AG08396 (cell line): Measurements from ENCODE around the gene RHBG.

Experiments
- DNase-seq: peaks from one replicate; pipeline ENCODE4 v3.0.0; 2012; ENCODE audit warnings: low spot score, mixed read lengths

Gene RHBG

DNA sequence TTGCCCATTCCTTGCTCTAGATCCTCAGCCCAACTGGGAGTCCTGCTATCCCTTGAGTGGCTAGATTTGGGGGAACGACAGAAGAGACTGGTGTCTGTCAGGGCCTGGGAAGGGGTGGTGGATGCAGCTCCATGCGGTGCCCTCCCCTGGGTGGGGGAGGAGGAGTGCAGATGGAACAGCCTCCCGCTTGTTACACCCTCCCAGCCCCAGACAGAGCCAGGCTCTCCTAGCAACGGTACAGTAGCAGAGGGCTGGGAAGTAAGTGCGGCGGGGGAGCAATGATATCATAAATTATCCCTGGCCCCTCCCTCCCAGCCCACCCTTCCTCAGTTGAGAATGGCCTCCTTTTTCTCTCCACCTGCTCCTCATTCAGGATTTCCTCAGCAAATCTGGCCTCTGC is 37.2 kb downstream of the RHBG start:
- DNase-seq = no peak

- no peak for DNase-seq
Measured at GRCh38 chr1:156407344-156407743, 38.3 kb downstream of the RHBG start.

GRCh38 chr1:156407760-156408159 is 38.7 kb downstream of the RHBG start:
- DNase-seq = no peak

GRCh38 chr1:156409439-156409838 is 40.4 kb downstream of the RHBG start:
- no peak for DNase-seq

DNA sequence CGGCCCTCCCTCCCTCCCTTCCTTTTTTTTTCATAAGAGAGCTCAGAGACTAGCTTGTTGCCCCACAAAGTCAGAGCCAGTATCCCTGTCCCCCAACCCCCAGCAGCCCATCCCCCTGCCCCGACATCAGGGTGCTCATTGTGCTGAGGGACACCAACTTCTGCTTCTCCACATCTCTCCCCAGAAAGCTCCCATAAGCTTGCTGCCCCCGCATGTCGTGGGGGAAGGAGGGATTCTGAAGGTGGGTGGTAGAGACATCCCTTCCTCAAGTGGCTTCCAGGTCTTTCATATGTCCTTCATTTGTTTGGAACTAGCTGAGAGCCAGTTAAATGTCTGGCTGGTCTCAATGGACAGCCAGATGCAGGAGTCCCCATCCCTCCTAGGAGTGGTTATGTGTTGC is 41.2 kb downstream of the RHBG start:
- DNase-seq = no peak

- no peak for DNase-seq
Measured at GRCh38 chr1:156410740-156411139, 41.7 kb downstream of the RHBG start.

- no peak for DNase-seq
Measured at GRCh38 chr1:156412653-156413321, 43.8 kb downstream of the RHBG start.

DNA sequence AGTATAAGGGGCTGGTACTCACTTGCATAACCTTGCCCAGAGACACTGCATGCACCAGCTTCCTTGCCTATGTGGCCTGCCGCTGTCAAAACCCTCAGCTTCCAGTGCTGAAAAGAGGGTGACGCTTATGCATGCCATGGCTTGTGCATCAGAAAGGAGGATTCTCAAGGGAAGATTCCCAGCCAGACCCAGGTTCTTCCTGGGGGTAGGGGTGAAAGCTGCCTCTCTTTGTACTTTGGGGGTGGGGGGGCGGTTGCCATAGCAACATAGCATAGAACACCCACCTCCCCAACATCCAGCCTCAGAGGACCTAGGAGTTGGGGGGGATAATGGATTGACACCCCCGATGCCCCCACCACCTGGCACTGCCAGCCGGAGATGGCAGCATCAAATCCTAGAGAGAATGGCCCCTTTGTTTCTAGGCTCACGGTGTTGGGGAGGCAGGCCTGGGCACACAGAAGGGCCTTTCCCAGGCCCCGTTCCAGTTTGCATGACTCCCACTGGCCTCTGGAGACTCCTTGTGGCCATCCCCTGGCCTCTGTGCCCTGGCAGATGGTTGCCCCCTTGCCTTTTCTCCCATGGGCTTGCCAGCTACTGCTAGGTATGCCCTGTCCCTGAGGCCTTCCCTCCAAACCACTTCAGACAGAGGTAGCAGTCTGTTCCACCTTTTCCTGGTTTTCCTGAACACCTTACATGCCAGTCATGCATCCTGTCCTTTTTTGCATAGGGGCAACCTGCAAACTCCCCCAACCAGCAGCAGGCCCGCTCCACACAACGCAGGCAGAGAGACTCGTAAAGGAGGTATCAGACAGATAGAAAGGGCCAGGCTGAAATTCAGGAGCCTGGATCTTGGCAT is 44.6 kb downstream of the RHBG start:
- no peak for DNase-seq

- DNase-seq = no peak
Measured at GRCh38 chr1:156414461-156415064, 45.6 kb downstream of the RHBG start.

DNA sequence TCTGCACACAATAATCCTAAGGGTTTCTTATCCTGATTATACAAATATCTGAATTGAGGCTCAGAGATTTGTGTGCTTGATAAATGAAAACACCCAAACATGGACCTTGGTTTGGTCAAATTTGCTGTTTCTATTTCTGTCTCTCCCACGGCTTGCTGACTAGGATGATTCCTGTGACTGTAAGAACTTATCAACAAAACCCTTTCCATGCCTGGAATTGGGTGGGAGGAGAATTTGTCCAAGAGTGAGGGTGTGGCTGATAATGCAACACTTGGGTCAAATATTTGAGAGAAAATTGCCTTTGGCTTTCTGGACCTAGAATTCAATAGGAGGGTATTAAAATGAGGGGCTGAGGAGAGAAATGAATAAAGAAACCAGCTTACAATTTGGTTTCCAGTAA is 48.0 kb downstream of the RHBG start:
- no peak for DNase-seq

DNA sequence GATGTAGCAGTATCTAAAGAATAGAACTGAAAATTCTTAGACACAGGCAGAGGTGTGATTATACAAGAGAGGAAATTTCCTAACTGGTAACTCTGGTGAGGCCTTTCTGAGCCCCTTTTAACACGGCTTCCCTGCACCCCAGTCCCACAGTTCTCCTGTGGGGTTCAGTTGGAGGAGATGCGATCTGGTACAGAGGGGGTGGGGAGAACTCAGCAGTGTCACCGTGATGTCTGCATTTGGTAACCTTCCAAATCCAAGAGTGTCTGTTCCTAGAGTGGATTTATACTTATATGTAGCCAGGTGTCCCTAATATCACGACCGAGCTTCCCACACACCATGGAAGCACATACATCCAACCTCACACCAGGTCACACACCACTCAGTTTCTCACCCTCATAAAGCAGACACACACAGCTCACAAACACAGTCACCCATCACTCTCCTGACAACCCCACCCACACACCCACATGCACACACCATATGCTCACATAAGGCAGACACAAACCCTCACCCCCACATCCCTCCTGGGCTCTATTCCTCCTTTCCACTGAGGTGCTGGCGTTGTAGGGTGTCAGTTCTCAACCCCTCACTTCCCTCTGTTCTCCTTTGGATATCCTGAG is 48.5 kb downstream of the RHBG start:
- DNase-seq = no peak

- no peak for DNase-seq
Measured at GRCh38 chr1:156418416-156419070, 49.5 kb downstream of the RHBG start.

- DNase-seq = no peak
Measured at GRCh38 chr1:156419854-156420204, 50.8 kb downstream of the RHBG start.

DNA sequence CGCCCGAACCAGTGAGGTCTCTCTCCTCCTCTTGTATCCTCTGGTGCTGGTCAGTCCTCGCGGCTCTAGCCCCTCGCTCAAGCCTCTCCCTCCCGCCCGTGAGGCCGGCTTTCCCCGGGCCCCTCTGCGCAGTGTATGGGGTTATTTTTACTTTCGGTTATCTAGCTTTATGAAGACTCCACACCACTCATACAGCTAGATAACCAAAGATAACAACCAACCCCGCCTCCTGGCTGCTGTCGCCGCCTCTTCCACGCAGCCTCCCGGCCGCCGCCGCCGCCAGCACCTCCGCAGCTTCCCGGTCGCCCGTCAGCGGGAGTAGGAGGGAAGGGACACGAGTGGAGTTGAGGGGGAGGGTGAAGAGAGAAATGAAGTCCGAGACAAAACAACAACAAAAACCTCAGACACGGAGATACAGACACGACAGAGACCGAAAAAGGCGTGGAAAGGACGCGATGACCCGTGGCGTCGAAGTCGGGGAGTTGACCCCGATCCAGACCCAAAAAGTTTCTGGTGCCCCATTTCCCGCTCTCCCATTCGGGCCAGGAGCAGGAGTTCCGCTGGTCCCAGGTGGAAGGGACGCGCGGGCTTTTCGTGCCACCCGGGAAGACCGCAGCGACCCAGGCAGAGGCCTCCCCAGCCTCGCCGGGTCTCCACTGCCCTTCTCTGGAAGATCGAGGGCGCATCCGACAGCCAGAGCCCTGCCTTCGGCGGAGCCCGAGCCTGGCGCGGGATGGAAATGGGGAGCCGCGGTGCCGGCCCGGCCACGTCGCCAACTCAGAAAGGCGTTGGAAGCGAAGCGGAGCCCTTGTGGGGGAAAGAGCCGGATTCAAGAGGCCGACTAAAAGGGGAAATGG is 51.4 kb downstream of the RHBG start:
- DNase-seq = no peak

- peak; percentile 94 for DNase-seq
Measured at GRCh38 chr1:156421062-156421938, 52.3 kb downstream of the RHBG start.

- no peak for DNase-seq
Measured at GRCh38 chr1:156421939-156422601, 53.1 kb downstream of the RHBG start.

DNA sequence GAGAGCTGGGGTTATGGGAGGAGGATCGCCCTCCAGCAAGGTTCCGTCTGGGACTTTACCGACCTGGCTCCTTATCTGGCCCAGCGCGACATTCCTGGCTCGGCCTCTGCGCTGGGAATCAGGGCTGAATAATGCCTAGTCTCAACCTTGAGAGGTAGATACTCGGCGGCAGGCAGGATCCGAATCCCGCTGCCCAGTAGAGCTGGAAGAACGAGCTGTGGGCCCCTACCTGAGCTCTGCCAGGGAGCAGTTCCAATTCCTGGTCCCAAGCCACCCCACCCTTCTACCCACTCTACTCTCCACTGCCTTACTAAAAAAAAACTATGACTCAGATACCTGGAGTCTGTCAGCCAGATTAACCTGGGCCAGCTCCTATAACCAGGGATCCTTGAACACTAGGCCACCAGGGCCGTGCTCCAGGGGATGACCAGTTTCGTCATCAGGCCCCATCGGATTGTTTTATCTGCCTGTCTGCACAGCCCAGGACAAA is 53.6 kb downstream of the RHBG start:
- DNase-seq = no peak

DNA sequence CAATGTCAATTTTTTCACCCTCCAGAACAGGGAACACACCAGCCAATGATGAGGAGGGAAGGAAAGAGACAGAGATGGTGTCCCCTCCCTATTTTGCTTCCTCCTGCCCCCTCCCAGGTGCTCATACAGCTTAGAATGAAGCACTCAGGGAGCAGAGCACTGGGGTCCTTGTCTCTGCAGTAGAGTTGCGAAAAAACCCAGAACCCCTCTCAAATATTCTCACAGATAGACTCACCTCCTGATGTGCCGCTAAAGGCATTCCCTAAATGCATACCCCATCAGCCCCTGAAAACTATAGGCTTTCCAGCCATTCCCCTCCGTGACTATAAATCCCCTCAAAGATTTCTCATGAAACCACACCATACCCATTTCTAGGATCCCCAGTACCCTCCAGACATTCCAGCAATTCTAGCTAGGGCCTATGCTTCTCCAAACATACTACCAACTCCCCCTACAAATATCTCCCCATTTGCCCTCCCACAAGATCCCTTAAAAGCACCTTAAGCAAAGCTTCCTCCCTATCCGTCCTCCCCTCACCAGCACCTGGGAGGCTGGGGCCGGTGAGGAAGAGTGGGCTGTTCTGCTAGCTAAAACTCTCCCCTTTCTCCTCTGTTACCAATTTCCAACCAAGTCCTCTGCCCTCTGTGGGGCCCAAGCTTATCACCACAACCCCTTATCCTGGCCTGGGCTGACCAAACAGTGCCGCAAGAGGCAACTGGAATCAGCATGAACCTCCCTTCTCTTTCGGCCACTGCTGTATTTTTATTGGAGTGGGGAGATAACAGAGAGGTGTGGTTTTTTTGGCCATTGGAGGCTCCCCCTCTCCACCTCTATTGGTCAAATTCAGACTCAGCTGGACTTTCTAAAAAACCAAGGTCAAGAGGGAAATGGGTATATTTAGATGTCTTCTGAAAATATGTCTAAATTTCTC is 54.7 kb downstream of the RHBG start:
- DNase-seq = no peak
